ENCODE results near the gene LAMA1. TPM values are rescaled to one million over a fixed set of nuclear protein-coding genes. Genes with fewer than 3 reads are reported as not detected.
"Not testable (repeated sequence)": the region's sequence is repeated elsewhere in the genome, so short reads cannot be mapped to it uniquely, and the experiment has no call there.

The LAMA1 gene
- polyA plus RNA-seq, 1 donor from 2014 or later, result 10.3 TPM

DNA sequence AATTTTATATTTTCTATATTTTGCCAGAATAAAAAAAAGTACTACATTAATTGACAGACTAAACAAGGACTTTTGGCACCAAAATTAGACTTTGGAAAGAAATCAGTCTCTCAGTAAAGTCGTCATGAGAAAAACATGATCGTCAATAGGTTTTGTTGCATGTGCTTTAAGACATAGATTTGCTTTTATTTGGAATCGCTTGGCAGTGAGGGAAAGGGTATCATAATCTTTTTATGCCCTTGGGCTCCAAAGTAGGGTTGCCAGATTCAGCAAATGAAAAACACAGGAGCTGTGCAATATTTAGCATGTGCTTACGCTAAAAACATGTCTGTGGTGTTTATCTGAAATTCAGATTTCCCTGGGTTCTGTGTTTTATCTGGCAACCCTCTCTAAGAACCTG, 177.6 kb downstream of the LAMA1 start:
- H3K36me3 ChIP-seq (ENCODE audit: insufficient read depth, low read length), result no peaks in the 10 kb centered on the region
- H2AFZ ChIP-seq (ENCODE audit: low read depth, low read length), result no peak overlapping the region

DNA sequence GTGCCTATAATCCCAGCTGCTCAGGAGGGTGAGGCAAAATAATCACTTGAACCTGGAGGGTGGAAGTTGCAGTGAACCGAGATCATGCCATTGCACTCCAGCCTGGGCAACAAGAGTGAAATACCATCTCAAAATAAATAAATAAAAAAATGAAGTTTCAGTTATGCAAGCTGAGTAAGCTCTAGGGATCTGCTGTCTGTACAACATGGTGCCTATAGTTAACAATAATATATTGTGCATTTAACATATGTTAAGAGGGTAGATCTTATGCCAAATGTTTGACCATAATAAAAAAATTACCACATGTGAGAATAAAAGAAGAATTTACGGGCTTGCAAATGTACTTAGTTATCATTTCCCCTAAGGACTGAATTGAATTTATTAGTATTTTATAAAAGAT, 179.2 kb downstream of the LAMA1 start:
- H3K4me3 ChIP-seq (ENCODE audit: low read length); H3K79me2 ChIP-seq (replicated peaks; ENCODE audit: insufficient read depth, low read length); H3K9me2 ChIP-seq (ENCODE audit: insufficient read depth, low read length); H3K36me3 ChIP-seq (ENCODE audit: insufficient read depth, low read length); H3K4me2 ChIP-seq (ENCODE audit: low read length); H2AFZ ChIP-seq (ENCODE audit: low read depth, low read length); H4K20me1 ChIP-seq (ENCODE audit: insufficient read depth); H3K27me3 ChIP-seq (ENCODE audit: insufficient read depth, low read depth, low read length); H3F3A ChIP-seq (ENCODE audit: insufficient read depth, low read length, poor library complexity, severe bottlenecking); H3K9me3 ChIP-seq (ENCODE audit: low read length); H3K27ac ChIP-seq (ENCODE audit: low read length); H3K9ac ChIP-seq (ENCODE audit: low read length): not testable (repeated sequence)

More for the DNA sequence above, 177.6 kb downstream of the LAMA1 start:
- H3K9ac ChIP-seq (ENCODE audit: low read length), result no peak overlapping the region
- H3K9me2 ChIP-seq (ENCODE audit: insufficient read depth, low read length), result no peaks in the 10 kb centered on the region
- TF ChIP-seq POLR2AphosphoS5 (IDR thresholded peaks at IDR 0.05) (no peak), RAD21 (conservative IDR thresholded peaks at IDR 0.05) (no peak), MXI1 (conservative IDR thresholded peaks at IDR 0.05; ENCODE audit: poor library complexity, severe bottlenecking) (no peak), SMC3 (conservative IDR thresholded peaks at IDR 0.05; ENCODE audit: poor library complexity) (no peak), EZH2 (IDR thresholded peaks at IDR 0.05; ENCODE audit: borderline replicate concordance, insufficient read depth, low read length, poor library complexity, severe bottlenecking) (no peak), EP300 (conservative IDR thresholded peaks at IDR 0.05; ENCODE audit: poor library complexity, severe bottlenecking) (no peak)
- TF ChIP-seq, protein P1, sequence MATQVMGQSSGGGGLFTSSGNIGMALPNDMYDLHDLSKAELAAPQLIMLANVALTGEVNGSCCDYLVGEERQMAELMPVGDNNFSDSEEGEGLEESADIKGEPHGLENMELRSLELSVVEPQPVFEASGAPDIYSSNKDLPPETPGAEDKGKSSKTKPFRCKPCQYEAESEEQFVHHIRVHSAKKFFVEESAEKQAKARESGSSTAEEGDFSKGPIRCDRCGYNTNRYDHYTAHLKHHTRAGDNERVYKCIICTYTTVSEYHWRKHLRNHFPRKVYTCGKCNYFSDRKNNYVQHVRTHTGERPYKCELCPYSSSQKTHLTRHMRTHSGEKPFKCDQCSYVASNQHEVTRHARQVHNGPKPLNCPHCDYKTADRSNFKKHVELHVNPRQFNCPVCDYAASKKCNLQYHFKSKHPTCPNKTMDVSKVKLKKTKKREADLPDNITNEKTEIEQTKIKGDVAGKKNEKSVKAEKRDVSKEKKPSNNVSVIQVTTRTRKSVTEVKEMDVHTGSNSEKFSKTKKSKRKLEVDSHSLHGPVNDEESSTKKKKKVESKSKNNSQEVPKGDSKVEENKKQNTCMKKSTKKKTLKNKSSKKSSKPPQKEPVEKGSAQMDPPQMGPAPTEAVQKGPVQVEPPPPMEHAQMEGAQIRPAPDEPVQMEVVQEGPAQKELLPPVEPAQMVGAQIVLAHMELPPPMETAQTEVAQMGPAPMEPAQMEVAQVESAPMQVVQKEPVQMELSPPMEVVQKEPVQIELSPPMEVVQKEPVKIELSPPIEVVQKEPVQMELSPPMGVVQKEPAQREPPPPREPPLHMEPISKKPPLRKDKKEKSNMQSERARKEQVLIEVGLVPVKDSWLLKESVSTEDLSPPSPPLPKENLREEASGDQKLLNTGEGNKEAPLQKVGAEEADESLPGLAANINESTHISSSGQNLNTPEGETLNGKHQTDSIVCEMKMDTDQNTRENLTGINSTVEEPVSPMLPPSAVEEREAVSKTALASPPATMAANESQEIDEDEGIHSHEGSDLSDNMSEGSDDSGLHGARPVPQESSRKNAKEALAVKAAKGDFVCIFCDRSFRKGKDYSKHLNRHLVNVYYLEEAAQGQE (IDR thresholded peaks at IDR 0.05; ENCODE audit: borderline replicate concordance), result no peak
- no peaks in the 10 kb centered on the region for H3K9me3 ChIP-seq (ENCODE audit: low read length)
- no peaks in the 10 kb centered on the region for H3K27me3 ChIP-seq (ENCODE audit: insufficient read depth, low read depth, low read length)
- H3F3A ChIP-seq (ENCODE audit: insufficient read depth, low read length, poor library complexity, severe bottlenecking), result no peaks in the 10 kb centered on the region
- H3K27ac ChIP-seq (ENCODE audit: low read length), result no peak overlapping the region
- H4K20me1 ChIP-seq (ENCODE audit: insufficient read depth), result no peaks in the 10 kb centered on the region
- no peak overlapping the region for H3K4me3 ChIP-seq (ENCODE audit: low read length)
- H3K4me2 ChIP-seq (ENCODE audit: low read length), result no peak overlapping the region
- H3K79me2 ChIP-seq (replicated peaks; ENCODE audit: insufficient read depth, low read length), result no peaks in the 10 kb centered on the region

DNA sequence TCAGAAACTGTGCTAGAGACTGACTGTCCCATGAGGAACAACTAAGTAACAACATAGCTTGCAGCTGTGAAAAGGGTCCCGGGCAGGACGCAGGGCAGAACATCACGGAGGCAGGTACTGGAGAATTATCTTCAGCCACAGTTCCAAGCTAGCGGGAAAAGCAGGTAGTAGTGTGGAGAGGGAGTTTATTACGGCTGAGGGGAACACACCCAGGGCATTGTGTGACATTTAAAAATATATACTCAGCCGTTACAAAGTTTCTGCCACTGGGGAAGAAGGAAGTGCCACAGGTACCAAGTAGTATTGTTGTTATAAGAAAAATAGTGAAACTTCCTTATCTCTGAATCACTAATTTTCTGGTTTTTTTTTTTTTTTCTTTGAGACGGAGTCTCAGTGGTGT, 179.6 kb downstream of the LAMA1 start:
- no peaks in the 10 kb centered on the region for H4K20me1 ChIP-seq (ENCODE audit: insufficient read depth)
- H3K9me2 ChIP-seq (ENCODE audit: insufficient read depth, low read length), result no peaks in the 10 kb centered on the region
- TF ChIP-seq, protein P2, sequence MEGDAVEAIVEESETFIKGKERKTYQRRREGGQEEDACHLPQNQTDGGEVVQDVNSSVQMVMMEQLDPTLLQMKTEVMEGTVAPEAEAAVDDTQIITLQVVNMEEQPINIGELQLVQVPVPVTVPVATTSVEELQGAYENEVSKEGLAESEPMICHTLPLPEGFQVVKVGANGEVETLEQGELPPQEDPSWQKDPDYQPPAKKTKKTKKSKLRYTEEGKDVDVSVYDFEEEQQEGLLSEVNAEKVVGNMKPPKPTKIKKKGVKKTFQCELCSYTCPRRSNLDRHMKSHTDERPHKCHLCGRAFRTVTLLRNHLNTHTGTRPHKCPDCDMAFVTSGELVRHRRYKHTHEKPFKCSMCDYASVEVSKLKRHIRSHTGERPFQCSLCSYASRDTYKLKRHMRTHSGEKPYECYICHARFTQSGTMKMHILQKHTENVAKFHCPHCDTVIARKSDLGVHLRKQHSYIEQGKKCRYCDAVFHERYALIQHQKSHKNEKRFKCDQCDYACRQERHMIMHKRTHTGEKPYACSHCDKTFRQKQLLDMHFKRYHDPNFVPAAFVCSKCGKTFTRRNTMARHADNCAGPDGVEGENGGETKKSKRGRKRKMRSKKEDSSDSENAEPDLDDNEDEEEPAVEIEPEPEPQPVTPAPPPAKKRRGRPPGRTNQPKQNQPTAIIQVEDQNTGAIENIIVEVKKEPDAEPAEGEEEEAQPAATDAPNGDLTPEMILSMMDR (IDR thresholded peaks at IDR 0.05; ENCODE audit: poor library complexity, severe bottlenecking), result no peak
- no peak for TF ChIP-seq SMC3 (conservative IDR thresholded peaks at IDR 0.05; ENCODE audit: poor library complexity)
- TF ChIP-seq TAF1 (IDR thresholded peaks at IDR 0.05; ENCODE audit: low read depth), result no peak
- TF ChIP-seq EZH2 (IDR thresholded peaks at IDR 0.05; ENCODE audit: borderline replicate concordance, insufficient read depth, low read length, poor library complexity, severe bottlenecking), result no peak
- TF ChIP-seq EP300 (conservative IDR thresholded peaks at IDR 0.05; ENCODE audit: poor library complexity, severe bottlenecking), result no peak
- TF ChIP-seq, protein P1 (IDR thresholded peaks at IDR 0.05; ENCODE audit: borderline replicate concordance), result no peak
- no peak for TF ChIP-seq RAD21 (conservative IDR thresholded peaks at IDR 0.05)
- no peak for TF ChIP-seq MXI1 (conservative IDR thresholded peaks at IDR 0.05; ENCODE audit: poor library complexity, severe bottlenecking)
- no peaks in the 10 kb centered on the region for H3F3A ChIP-seq (ENCODE audit: insufficient read depth, low read length, poor library complexity, severe bottlenecking)
- H3K36me3 ChIP-seq (ENCODE audit: insufficient read depth, low read length), result no peaks in the 10 kb centered on the region
- H3K9me3 ChIP-seq (ENCODE audit: low read length), result no peaks in the 10 kb centered on the region
- H3K4me2 ChIP-seq (ENCODE audit: low read length), result no peak overlapping the region
- H3K27me3 ChIP-seq (ENCODE audit: insufficient read depth, low read depth, low read length), result no peaks in the 10 kb centered on the region
- H3K27ac ChIP-seq (ENCODE audit: low read length), result no peak overlapping the region
- H3K9ac ChIP-seq (ENCODE audit: low read length), result no peak overlapping the region
- H3K79me2 ChIP-seq (replicated peaks; ENCODE audit: insufficient read depth, low read length), result no peaks in the 10 kb centered on the region
- H2AFZ ChIP-seq (ENCODE audit: low read depth, low read length), result no peak overlapping the region
- H3K4me3 ChIP-seq (ENCODE audit: low read length), result no peak overlapping the region

Measured in neural cell (in vitro differentiated cells).